ENCODE data around the gene PRR36. TPM values are rescaled to one million over a fixed set of nuclear protein-coding genes. Genes with fewer than 3 reads are reported as not detected.
A peak's percentile ranks its signal among the peaks of the same experiment; 100 is the strongest.

PRR36 gene
- total and polyA plus RNA-seq, 11 donors = 0.01 to 0.27 (median 0.08) TPM; not detected in 4

DNA sequence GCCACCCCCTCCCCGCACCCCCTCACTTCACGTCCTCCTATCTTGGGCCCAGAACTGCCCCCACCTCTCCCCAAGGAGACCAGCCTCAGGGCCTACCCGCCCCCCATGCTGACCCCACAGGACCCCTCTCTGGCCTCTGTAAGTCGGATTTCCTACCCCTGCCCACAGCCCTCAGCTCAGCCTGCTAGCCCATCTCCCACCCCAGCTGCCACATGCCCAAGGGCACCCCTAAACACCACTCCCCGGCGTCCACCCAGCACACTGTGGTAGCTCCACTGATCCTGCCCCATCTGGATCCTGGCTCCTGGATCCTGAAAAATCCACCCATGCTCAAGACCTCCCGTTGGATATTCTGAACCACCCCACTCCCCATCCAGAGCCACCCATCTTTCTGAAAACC lies 43.4 kb downstream of the PRR36 start:
- Histone ChIP-seq H3K4me3 (peak overlapping the region in 11 of 12 donors; percentile 54 to 98 (median 73)), H3K27ac (no peak overlapping the region), H3K9me3 (no peaks in the 10 kb centered on the region), H3K36me3 (no peaks in the 10 kb centered on the region), H3K4me1 (peaks cover 0 to 43% (median 22%) of the 10 kb centered on the region in 12 donors), H3K27me3 (no peaks in the 10 kb centered on the region)
- no peak for ATAC-seq
- 30 to 43% (median 39%) methylated on average over 5 to 7 of the region's 7 CpGs for whole genome bisulfite sequencing, 4 donors
- TF ChIP-seq, protein P1, sequence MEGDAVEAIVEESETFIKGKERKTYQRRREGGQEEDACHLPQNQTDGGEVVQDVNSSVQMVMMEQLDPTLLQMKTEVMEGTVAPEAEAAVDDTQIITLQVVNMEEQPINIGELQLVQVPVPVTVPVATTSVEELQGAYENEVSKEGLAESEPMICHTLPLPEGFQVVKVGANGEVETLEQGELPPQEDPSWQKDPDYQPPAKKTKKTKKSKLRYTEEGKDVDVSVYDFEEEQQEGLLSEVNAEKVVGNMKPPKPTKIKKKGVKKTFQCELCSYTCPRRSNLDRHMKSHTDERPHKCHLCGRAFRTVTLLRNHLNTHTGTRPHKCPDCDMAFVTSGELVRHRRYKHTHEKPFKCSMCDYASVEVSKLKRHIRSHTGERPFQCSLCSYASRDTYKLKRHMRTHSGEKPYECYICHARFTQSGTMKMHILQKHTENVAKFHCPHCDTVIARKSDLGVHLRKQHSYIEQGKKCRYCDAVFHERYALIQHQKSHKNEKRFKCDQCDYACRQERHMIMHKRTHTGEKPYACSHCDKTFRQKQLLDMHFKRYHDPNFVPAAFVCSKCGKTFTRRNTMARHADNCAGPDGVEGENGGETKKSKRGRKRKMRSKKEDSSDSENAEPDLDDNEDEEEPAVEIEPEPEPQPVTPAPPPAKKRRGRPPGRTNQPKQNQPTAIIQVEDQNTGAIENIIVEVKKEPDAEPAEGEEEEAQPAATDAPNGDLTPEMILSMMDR (IDR thresholded peaks at IDR 0.05) = no peak
- TF ChIP-seq POLR2A (IDR thresholded peaks at IDR 0.05) = no peak
- no peak for DNase-seq
- intact Hi-C loops (cut with DNase I) = no loop called here

DNA sequence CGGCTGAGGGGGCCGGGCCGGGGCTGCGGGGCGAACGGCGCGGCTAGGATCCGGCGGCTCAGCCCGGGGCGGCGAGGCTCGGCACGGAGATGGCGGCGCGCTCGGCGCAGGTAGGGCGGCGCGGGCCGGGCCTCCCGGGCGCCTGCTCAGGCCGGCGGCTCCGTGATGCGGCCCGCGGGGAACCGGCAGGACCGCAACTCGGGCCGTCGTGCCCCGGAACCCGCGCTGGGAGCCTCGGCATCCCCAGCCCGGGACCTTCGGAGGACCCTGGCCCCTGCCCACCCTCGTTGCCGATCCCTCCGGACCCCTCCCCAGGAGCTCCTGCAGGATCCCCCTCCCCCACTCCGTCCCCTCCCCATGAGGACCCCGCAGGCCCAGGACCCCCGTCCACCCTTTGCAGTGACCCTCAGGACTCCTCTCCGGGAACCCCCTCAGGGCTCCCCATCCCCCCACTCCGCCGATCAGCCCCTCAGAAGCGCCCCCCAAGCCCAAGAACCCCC lies 43.9 kb downstream of the PRR36 start:
- Histone ChIP-seq H3K4me3 (peak overlapping the region; percentile 54 to 98 (median 76)), H3K27ac (peak overlapping the region in 4 of 12 donors; percentile 24 to 74 (median 60)), H3K9me3 (no peaks in the 10 kb centered on the region), H3K36me3 (no peaks in the 10 kb centered on the region), H3K27me3 (no peaks in the 10 kb centered on the region), H3K4me1 (peaks cover 0 to 43% (median 22%) of the 10 kb centered on the region in 12 donors)
- DNase-seq (peak in 3 of 5 donors; percentile 38 to 64 (median 44)), ATAC-seq (no peak)
- intact Hi-C loops (cut with DNase I) = no loop called here
- WGBS, 4 donors = 1 to 13% (median 6%) methylated on average over 4 to 53 of the region's 53 CpGs
- TF ChIP-seq, protein P1 (IDR thresholded peaks at IDR 0.05) = no peak
- no peak for TF ChIP-seq POLR2A (IDR thresholded peaks at IDR 0.05)

GRCh38 chr19:7829561-7830271 lies 44.5 kb downstream of the PRR36 start, which contains the start of gene EVI5L:
TSS of gene EVI5L (plus strand) at chr19:7830218. CDS start at chr19:7846543, 16,325 bp downstream.
- Histone ChIP-seq H3K4me3 (peak within 1 kb of the TSS; percentile 54 to 98 (median 76)), H3K36me3 (no peaks in the 10 kb centered on the region), H3K4me1 (peaks cover 0 to 43% (median 22%) of the 10 kb centered on the region in 12 donors), H3K27me3 (no peaks in the 10 kb centered on the region), H3K27ac (peak within 1 kb of the TSS in 4 of 12 donors; percentile 24 to 74 (median 60)), H3K9me3 (no peaks in the 10 kb centered on the region)
- intact Hi-C loops (cut with DNase I) = no loop called here
- WGBS, 4 donors = 0 to 1% (median 0%) methylated on average over 25 to 45 of the region's 45 CpGs
- TF ChIP-seq POLR2A (IDR thresholded peaks at IDR 0.05) = no peak
- TF ChIP-seq, protein P1 (IDR thresholded peaks at IDR 0.05) = peak in 1 of 12 donors; percentile 12
- peak; percentile 91 to 94 (median 94) for ATAC-seq
- peak; percentile 99 for DNase-seq

DNA sequence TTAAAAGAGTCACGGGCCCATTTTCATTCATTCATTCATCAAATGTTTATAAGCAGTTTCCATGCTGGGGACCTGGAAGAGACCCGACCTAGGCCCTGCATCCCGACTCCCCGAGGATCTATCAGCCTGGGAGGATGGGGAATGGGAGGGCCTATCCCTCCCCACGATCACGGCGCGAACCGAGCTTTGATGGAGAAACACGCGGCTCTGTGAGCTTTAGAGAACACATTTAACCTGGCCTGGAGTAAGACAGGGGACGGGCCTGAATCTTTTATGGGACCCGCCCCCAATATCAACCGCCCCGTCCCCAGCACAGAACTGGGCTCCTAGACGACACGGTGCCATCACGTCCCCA lies 45.0 kb downstream of the PRR36 start:
- intact Hi-C loops (cut with DNase I) = no loop called here
- no peak for TF ChIP-seq POLR2A (IDR thresholded peaks at IDR 0.05)
- TF ChIP-seq, protein P1 (IDR thresholded peaks at IDR 0.05) = no peak
- H3K36me3 ChIP-seq = no peaks in the 10 kb centered on the region
- H3K4me3 ChIP-seq = peak overlapping the region in 10 of 12 donors; percentile 0 to 98 (median 70)
- 3 to 9% (median 7%) methylated on average over 8 to 18 of the region's 18 CpGs for WGBS, 4 donors
- DNase-seq = no peak
- no peaks in the 10 kb centered on the region for H3K9me3 ChIP-seq
- no peaks in the 10 kb centered on the region for H3K27me3 ChIP-seq
- H3K4me1 ChIP-seq = peaks cover 0 to 43% (median 22%) of the 10 kb centered on the region in 12 donors
- no peak for ATAC-seq
- H3K27ac ChIP-seq = no peak overlapping the region
